ENCODE data around the gene GAB2. TPM values are rescaled to one million over a fixed set of nuclear protein-coding genes. Genes with fewer than 3 reads are reported as not detected.

The GAB2 gene
- total RNA-seq, 2 experiments from 2014 or later = 1.4 to 1.8 TPM

DNA sequence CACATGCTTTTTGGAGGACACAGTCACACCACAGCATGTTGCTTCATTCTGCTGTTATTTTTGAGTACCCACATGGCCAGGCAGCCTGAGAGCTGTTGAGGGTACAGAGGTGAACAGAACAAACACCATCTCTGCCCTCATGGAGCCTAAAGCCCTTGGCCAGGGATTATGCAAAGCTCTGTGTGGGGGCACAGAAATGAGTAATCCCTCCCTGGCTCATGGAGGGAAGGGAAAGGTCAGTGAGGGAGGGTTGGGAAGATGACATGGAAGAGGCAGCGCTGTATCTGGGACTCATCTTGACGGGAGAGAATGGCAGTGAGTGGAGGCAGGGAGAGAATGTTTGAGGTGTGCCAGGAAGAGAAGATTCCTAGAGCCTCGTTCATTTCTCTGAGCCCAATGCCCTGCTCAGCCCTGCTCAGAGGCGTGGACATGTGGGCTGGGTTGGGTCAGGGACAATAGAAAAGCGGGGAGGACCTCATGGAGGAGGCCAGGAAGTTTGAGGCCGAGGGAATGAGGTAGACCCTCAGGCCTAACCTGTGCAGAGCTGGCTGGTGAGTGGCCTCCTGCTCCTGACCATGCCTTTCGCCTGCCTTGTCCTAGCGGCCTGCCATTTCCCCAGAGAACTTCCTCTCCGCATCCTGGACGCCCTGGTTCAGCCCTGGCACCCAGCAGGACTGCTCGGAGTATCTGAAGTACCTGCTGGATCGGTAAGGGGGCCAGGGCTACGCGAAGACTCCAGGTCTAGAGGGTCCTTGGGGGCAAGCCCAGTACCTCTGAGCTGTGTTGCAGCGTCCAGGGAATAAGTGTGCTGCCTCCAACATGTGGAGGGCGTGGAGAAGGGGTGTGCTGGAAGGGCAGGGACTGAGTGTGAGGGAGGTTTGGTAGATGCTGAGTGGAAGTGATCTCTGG is 209.1 kb downstream of the GAB2 start:
- intact Hi-C loops (cut with micrococcal nuclease) = no loop called here
- ATAC-seq = no peak
- TF ChIP-seq, protein P1, sequence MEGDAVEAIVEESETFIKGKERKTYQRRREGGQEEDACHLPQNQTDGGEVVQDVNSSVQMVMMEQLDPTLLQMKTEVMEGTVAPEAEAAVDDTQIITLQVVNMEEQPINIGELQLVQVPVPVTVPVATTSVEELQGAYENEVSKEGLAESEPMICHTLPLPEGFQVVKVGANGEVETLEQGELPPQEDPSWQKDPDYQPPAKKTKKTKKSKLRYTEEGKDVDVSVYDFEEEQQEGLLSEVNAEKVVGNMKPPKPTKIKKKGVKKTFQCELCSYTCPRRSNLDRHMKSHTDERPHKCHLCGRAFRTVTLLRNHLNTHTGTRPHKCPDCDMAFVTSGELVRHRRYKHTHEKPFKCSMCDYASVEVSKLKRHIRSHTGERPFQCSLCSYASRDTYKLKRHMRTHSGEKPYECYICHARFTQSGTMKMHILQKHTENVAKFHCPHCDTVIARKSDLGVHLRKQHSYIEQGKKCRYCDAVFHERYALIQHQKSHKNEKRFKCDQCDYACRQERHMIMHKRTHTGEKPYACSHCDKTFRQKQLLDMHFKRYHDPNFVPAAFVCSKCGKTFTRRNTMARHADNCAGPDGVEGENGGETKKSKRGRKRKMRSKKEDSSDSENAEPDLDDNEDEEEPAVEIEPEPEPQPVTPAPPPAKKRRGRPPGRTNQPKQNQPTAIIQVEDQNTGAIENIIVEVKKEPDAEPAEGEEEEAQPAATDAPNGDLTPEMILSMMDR (IDR thresholded peaks at IDR 0.05) = no peak
- Mint-ChIP-seq H3K36me3 (ENCODE audit: low read depth) (peaks cover 15% of the 10 kb centered on the region), H3K9me3 (no peaks in the 10 kb centered on the region), H3K4me3 (no peak overlapping the region), H3K27ac (no peak overlapping the region), H3K4me1 (ENCODE audit: low read depth) (peaks cover 7% of the 10 kb centered on the region), H3K27me3 (no peaks in the 10 kb centered on the region)
- DNase-seq = no peak
- CTCF ChIA-PET = no interaction called here
- POLR2A ChIA-PET = no interaction called here

DNA sequence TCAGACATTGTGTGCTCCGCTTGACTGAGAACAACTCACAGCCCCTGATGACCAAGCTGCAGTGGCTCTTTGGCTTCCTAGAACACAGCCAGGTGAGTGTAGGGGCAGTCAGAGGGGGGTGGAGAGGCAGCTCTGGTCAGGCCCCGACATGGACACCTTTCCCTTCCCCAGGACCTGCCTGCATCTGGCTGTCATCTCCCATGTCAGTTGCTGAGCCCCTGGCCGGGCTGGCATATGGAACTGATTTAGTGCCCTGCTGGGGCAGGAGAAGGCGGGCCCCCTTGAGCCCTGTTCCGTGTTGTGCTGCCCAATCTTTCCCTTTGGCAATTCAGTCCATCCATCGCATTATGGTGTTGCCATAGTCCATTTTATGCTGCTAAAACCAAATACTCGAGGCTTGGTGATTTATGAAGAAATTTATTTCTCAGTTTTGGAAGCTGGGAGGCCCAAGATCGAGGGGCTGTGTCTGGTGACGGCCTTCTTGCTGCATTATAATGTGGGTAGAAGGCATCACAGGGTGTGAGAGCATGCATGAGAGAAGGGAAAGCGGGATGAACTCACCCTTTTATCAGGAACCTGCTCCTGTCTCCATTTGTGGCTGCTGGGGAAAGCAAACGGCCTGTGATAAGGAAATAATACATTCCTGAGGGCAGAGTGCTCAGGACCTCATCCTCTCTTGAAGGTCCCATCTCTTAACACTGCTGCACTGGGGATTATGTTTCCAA is 209.9 kb downstream of the GAB2 start:
- Mint-ChIP-seq H3K4me1 (ENCODE audit: low read depth) (peaks cover 13% of the 10 kb centered on the region), H3K4me3 (no peak overlapping the region), H3K27ac (no peak overlapping the region), H3K36me3 (ENCODE audit: low read depth) (peaks cover 15% of the 10 kb centered on the region), H3K9me3 (no peaks in the 10 kb centered on the region), H3K27me3 (no peaks in the 10 kb centered on the region)
- intact Hi-C loops (cut with micrococcal nuclease) = no loop called here
- ChIA-PET CTCF (no interaction called here), POLR2A (no interaction called here)
- no peak for ATAC-seq
- DNase-seq = no peak
- TF ChIP-seq, protein P1 (IDR thresholded peaks at IDR 0.05) = no peak

DNA sequence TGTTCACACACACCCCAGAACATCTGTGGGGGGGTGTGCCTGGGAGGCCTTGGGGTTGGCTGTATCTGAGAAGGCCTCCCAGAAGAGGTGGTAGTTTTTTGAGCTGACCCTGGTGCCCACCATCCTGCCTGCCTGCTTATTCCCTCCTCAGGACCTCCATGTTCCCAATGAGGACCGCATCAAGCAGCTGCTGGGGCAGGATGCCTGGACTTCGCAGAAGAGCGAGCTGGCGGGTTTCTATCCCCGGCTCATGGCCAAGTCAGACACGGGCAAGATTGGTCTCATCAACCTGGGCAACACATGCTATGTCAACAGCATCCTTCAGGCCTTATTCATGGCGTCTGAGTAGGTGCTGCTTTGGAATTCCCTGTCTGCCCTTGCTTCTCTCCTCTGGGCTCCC is 211.9 kb downstream of the GAB2 start:
- H3K9me3 Mint-ChIP-seq = no peaks in the 10 kb centered on the region
- ATAC-seq = no peak
- H3K36me3 Mint-ChIP-seq (ENCODE audit: low read depth) = peaks cover 14% of the 10 kb centered on the region
- no peak overlapping the region for H3K4me3 Mint-ChIP-seq
- CTCF ChIA-PET = interaction anchor here (1.1 kb wide), 2 partner anchors 126 to 359 kb away, joined by 3 read pairs; partner anchors contain the start of gene NDUFC2
- DNase-seq = no peak
- TF ChIP-seq, protein P1 (IDR thresholded peaks at IDR 0.05) = no peak
- intact Hi-C loops (cut with micrococcal nuclease) = no loop called here
- no peaks in the 10 kb centered on the region for H3K27me3 Mint-ChIP-seq
- POLR2A ChIA-PET = no interaction called here
- H3K27ac Mint-ChIP-seq = no peak overlapping the region
- H3K4me1 Mint-ChIP-seq (ENCODE audit: low read depth) = peaks cover 30% of the 10 kb centered on the region

DNA sequence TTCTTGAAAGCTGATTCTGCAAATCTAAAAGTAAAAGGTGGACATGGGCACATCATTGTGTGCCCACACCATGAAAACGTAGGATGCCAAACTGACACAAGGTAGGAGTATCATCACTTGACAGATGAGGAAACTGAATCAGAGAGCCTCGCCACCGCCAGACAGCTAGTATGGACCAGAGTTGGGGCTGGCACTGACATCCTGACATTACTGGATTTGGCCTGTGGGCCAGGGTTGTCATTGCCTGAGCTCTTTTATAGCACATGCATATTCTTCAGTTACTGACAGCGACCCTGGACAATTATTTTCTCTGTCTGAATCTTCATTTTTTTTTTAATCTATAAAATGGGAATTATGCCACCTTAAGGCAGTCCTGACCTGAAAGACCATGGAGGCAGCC is 212.4 kb downstream of the GAB2 start:
- peaks cover 30% of the 10 kb centered on the region for H3K4me1 Mint-ChIP-seq (ENCODE audit: low read depth)
- intact Hi-C loops (cut with micrococcal nuclease) = no loop called here
- H3K36me3 Mint-ChIP-seq (ENCODE audit: low read depth) = peaks cover 10% of the 10 kb centered on the region
- no peaks in the 10 kb centered on the region for H3K27me3 Mint-ChIP-seq
- TF ChIP-seq, protein P1 (IDR thresholded peaks at IDR 0.05) = no peak
- DNase-seq (no peak), ATAC-seq (no peak)
- CTCF ChIA-PET = interaction anchor here (1.1 kb wide), 2 partner anchors 126 to 359 kb away, joined by 3 read pairs; partner anchors contain the start of gene NDUFC2
- H3K9me3 Mint-ChIP-seq = no peaks in the 10 kb centered on the region
- H3K27ac Mint-ChIP-seq = no peak overlapping the region
- POLR2A ChIA-PET = no interaction called here
- H3K4me3 Mint-ChIP-seq = no peak overlapping the region

Data from activated CD8-positive, alpha-beta T cell treated with anti-CD3 and anti-CD28 coated beads for 36 hours (primary cell).